ENCODE measurements around the gene COPG1. TPM values are rescaled to one million over a fixed set of nuclear protein-coding genes. Genes with fewer than 3 reads are reported as not detected.

COPG1 gene
- total RNA-seq, 4 donors from 2014 or later: 64.6 to 95.8 (median 74.0) TPM

DNA sequence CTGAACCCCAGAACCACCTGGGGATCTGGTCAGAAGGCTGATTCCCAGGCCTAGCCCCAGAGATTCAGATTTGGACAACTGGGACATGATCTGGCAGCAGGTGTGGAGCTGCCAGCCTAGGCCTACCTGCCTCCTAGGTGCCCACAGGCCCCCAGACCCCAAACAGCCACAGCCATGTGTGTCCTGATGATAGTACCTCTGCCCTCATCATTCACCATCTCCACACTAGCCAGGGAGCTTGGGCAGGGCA, 63.9 kb downstream of the COPG1 start:
- no peak for ATAC-seq
- Histone ChIP-seq H3K9me3 (no peaks in the 10 kb centered on the region), H3K4me1 (peaks cover 0 to 34% (median 17%) of the 10 kb centered on the region in 3 donors), H3K36me3 (no peaks in the 10 kb centered on the region), H3K27ac (peak overlapping the region in 3 of 4 donors; percentile 90 to 97 (median 95)), H3K4me3 (no peak overlapping the region), H3K27me3 (no peaks in the 10 kb centered on the region)
- TF ChIP-seq POLR2A (IDR thresholded peaks at IDR 0.05): peak in 1 of 2 donors; percentile 9
- no peak for TF ChIP-seq CTCF (IDR thresholded peaks at IDR 0.05)

DNA sequence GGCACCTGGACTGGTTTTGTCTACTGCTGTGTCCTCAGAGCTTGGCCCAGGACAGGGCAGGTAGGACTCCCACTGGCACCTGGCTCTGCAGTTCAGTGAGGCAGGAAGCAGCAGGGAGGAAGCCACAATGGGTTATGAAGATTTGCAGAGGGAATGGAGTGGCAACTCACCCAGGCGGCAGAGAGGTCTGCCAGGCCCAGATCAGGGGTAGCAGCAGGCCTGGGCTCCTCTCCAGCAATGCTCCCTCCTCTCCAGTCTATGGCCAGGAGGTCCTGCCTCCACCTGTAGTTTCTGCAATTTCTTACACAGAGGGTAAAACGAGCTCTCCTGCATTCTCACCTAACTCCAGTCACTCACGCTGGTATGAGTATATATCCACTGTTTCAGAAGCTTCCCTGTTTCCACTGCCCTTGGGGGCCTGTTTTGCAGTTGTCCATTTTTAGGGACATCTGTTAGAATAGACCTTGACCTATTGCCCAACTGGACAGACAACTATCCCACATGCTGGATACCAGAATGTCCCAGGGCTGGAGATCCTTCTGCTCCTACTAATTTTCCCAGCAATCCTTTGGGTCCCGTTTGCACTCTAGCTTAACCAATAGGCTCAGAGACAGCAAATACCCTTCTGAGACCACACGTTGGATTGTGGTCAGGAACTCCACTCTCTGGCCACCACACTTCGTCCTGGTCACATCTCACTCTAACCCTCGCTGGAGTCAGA, 64.4 kb downstream of the COPG1 start:
- 38 to 43% methylated on average over 3 to 7 of the region's 7 CpGs for whole genome bisulfite sequencing, 2 donors (ENCODE audit: low coverage in 1 of 2)
- TF ChIP-seq EP300 (IDR thresholded peaks at IDR 0.05) (no peak), POLR2A (IDR thresholded peaks at IDR 0.05) (peak in 1 of 2 donors; percentile 9), POLR2AphosphoS5 (IDR thresholded peaks at IDR 0.05) (peak; percentile 57)
- Histone ChIP-seq H3K27ac (peak overlapping the region; percentile 58 to 97 (median 92)), H3K9me3 (no peaks in the 10 kb centered on the region), H3K4me1 (peaks cover 0 to 34% (median 17%) of the 10 kb centered on the region in 3 donors), H3K4me3 (peak overlapping the region; percentile 77 to 99), H3K36me3 (peaks cover 0 to under 1% of the 10 kb centered on the region in 2 donors), H3K27me3 (no peaks in the 10 kb centered on the region)
- peak; percentile 6 for ATAC-seq

GRCh38 chr3:129314386-129315222, 65.2 kb downstream of the COPG1 start:
- H3K27me3 ChIP-seq: no peaks in the 10 kb centered on the region
- peaks cover 0 to 8% of the 10 kb centered on the region in 2 donors for H3K36me3 ChIP-seq
- peaks cover 0 to 34% (median 17%) of the 10 kb centered on the region in 3 donors for H3K4me1 ChIP-seq
- peak overlapping the region; percentile 77 to 99 for H3K4me3 ChIP-seq
- TF ChIP-seq CTCF (IDR thresholded peaks at IDR 0.05) (peak in 2 of 4 experiments; percentile 18 to 37), EP300 (IDR thresholded peaks at IDR 0.05) (no peak), POLR2AphosphoS5 (IDR thresholded peaks at IDR 0.05) (peak; percentile 66), POLR2A (IDR thresholded peaks at IDR 0.05) (peak; percentile 36 to 47)
- H3K27ac ChIP-seq: peak overlapping the region; percentile 58 to 97 (median 92)
- WGBS, 2 donors (ENCODE audit: low coverage in 1 of 2): 0% methylated on average over 7 to 16 of the region's 53 CpGs
- no peaks in the 10 kb centered on the region for H3K9me3 ChIP-seq
- peak; percentile 71 for ATAC-seq

DNA sequence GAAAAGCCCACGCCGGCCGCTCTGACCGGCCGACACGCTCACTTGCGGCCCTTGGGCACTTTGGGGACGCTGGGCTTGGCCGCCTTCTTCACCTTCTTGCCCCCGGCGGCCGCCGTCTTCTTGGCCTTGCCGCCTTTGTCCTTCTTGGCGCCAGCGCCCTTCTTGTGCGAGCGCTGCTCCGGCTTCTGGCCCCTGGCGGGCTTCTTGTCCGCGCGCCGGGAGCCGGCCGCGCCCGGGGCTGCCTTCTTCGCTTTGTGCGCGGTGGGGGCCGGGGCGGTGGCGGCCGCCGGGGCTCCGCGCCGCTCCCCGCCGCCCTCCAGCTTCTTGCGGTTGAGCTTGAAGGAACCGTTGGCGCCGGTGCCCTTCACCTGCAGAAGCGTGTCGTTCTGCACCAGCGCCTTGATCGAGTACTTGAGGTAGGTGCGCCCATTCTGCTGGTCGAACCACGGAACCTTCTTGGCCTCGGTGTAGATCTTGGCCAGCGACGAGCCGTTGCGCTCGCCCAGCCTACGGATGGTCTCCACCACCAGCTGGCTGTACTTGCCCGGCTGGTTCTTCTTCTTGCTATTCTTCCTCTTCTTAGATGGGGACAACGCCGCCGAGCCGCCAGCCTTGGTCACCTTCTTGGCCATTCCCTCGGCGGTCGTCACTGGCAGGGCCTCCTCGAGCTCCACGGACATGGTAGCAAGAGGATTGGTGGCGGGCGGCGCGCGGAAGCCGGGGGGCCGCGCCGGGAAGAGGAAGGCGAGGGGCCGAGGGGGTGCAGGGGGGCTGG, 66.0 kb downstream of the COPG1 start:
- H3K36me3 ChIP-seq: peaks cover 0 to 16% of the 10 kb centered on the region in 2 donors
- WGBS, 2 donors (ENCODE audit: low coverage in 1 of 2): 0% methylated on average over 6 to 9 of the region's 80 CpGs

More for the DNA sequence above, 66.0 kb downstream of the COPG1 start:
- peak; percentile 0 for ATAC-seq
- Histone ChIP-seq H3K27me3 (no peaks in the 10 kb centered on the region), H3K4me3 (peak overlapping the region; percentile 77 to 99), H3K27ac (peak overlapping the region; percentile 58 to 97 (median 92)), H3K9me3 (no peaks in the 10 kb centered on the region), H3K4me1 (peaks cover 0 to 34% (median 17%) of the 10 kb centered on the region in 3 donors)
- TF ChIP-seq POLR2A (IDR thresholded peaks at IDR 0.05): peak in 1 of 2 donors; percentile 4
- peak; percentile 4 for TF ChIP-seq POLR2AphosphoS5 (IDR thresholded peaks at IDR 0.05)
- no peak for TF ChIP-seq EP300 (IDR thresholded peaks at IDR 0.05)
- peak in 1 of 4 experiments; percentile 3 for TF ChIP-seq CTCF (IDR thresholded peaks at IDR 0.05)
